Liver (tissue), 9 donors: ENCODE data around the gene SRGAP1. TPM values are rescaled to one million over a fixed set of nuclear protein-coding genes. Genes with fewer than 3 reads are reported as not detected.

ENCODE experiments used
- DNase-seq: peaks from one replicate; pipeline ENCODE4 v3.0.0-alpha.2; 2017; ENCODE audit warnings: low spot score
- H3K27ac ChIP-seq, 2 donors: one replicate each; pipeline ENCODE4 v1.7.0; 2013; ENCODE audit warnings: inconsistent platforms in 2 of 2, low read length in 2 of 2, control low read depth in 1 of 2, low read depth in 1 of 2, mild to moderate bottlenecking in 1 of 2
- H3K27me3 ChIP-seq, 4 donors: one replicate each; pipeline versions ENCODE4 v1.6.1 to v1.7.0; 2013; ENCODE audit warnings: low read length in 3 of 4, inconsistent platforms in 1 of 4, mild to moderate bottlenecking in 1 of 4, moderate library complexity in 1 of 4; ENCODE audit not compliant: control insufficient read depth in 4 of 4, insufficient read depth in 4 of 4
- H3K36me3 ChIP-seq, 4 donors: one replicate each; pipeline versions ENCODE4 v1.6.1 to v1.7.0; 2013; ENCODE audit warnings: low read length in 3 of 4, mild to moderate bottlenecking in 3 of 4, low read depth in 1 of 4, moderate library complexity in 1 of 4; ENCODE audit not compliant: control insufficient read depth in 4 of 4, insufficient read depth in 3 of 4
- H3K4me1 ChIP-seq, 4 donors: one replicate each; pipeline versions ENCODE4 v1.6.1 to v1.7.0; 2013; ENCODE audit warnings: low read length in 3 of 4, mild to moderate bottlenecking in 3 of 4, moderate library complexity in 1 of 4; ENCODE audit not compliant: control insufficient read depth in 4 of 4, insufficient read depth in 4 of 4
- H3K4me3 ChIP-seq, 3 donors: one replicate each; pipeline versions ENCODE4 v1.6.1 to v1.7.0; 2013; ENCODE audit warnings: low read length in 3 of 3, control low read depth in 1 of 3, low read depth in 1 of 3, mild to moderate bottlenecking in 1 of 3
- H3K9ac ChIP-seq, 2 donors: one replicate each; pipeline ENCODE4 v1.7.0; 2013; ENCODE audit warnings: low read length in 2 of 2, mild to moderate bottlenecking in 2 of 2, moderate library complexity in 2 of 2, control low read depth in 1 of 2, low read depth in 1 of 2
- H3K9me3 ChIP-seq, 4 donors: one replicate each; pipeline versions ENCODE4 v1.6.1 to v1.7.0; 2013; ENCODE audit warnings: low read length in 3 of 4; ENCODE audit not compliant: control insufficient read depth in 4 of 4
- EGR1 ChIP-seq, 2 donors: IDR thresholded peaks; 2 replicates each; pipeline ENCODE4 v1.6.1; 2016 to 2018; ENCODE audit warnings: antibody characterized with exemption in 2 of 2, low read depth in 2 of 2
- FOXA2 ChIP-seq: IDR thresholded peaks from 2 replicates; pipeline ENCODE4 v1.6.1; 2016; ENCODE audit warnings: antibody characterized with exemption
- GABPA ChIP-seq, 2 donors: IDR thresholded peaks in 1 of 2; conservative IDR thresholded peaks in 1 of 2; 2 replicates each; pipeline ENCODE4 v1.6.1; 2016; ENCODE audit warnings: antibody characterized with exemption in 2 of 2, mild to moderate bottlenecking in 1 of 2, moderate library complexity in 1 of 2
- HNF4G ChIP-seq: IDR thresholded peaks from 2 replicates; pipeline ENCODE4 v1.6.1; 2016; ENCODE audit warnings: antibody characterized with exemption
- JUND ChIP-seq, 2 donors: IDR thresholded peaks; 2 replicates each; pipeline ENCODE4 v1.6.1; 2016; ENCODE audit warnings: antibody characterized with exemption in 2 of 2
- NR2F2 ChIP-seq: IDR thresholded peaks from 2 replicates; pipeline ENCODE4 v1.6.1; 2016; ENCODE audit warnings: antibody characterized with exemption
- RAD21 ChIP-seq, 2 donors: IDR thresholded peaks; 2 replicates each; pipeline ENCODE4 v1.6.1; 2016; ENCODE audit warnings: antibody characterized with exemption in 2 of 2, mild to moderate bottlenecking in 2 of 2
- RXRA ChIP-seq, 2 donors: IDR thresholded peaks; 2 replicates each; pipeline ENCODE4 v1.6.1; 2017 to 2018; ENCODE audit warnings: antibody characterized with exemption in 2 of 2, mild to moderate bottlenecking in 1 of 2
- SP1 ChIP-seq: IDR thresholded peaks from 2 replicates; pipeline ENCODE4 v1.6.1; 2018; ENCODE audit warnings: antibody characterized with exemption, mild to moderate bottlenecking
- TAF1 ChIP-seq: conservative IDR thresholded peaks from 2 replicates; pipeline ENCODE4 v1.6.1; 2016; ENCODE audit warnings: antibody characterized with exemption, mild to moderate bottlenecking
- YY1 ChIP-seq: IDR thresholded peaks from 2 replicates; pipeline ENCODE4 v1.6.1; 2016; ENCODE audit warnings: antibody characterized with exemption, mild to moderate bottlenecking
- WGBS: extraction: QIAGEN DNeasy Blood & Tissue Kit; methylation state at CpG from one replicate; pipeline ENCODE4 v1.1.7; 2013; 5-methylcytosine and 5-hydroxymethylcytosine counted together
- polyA plus RNA-seq, 2 donors: library from polyadenylated mRNA; stranded (reverse) in 1 of 2; unstranded in 1 of 2; fragments of 200-250 nt in 1 of 2; fragments of >200 nt in 1 of 2; fragmentation: Nextera tagmentation in 1 of 2; extraction: Ambion mirVana in 1 of 2; gene quantifications; one replicate each; pipeline versions ENCODE4 v1.2.1 to v1.2.3, GENCODE V29; 2013 to 2015
- total RNA-seq, 2 donors: library from RNA; depleted of rRNA; stranded (reverse); fragments of >200 nt; gene quantifications; one replicate each; pipeline ENCODE4 v1.2.3, GENCODE V29; 2014
- TF ChIP-seq, protein P1 (sequence below): IDR thresholded peaks from 2 replicates; pipeline ENCODE4 v1.6.1; 2016; ENCODE audit warnings: antibody characterized with exemption
- TF ChIP-seq, protein P2 (sequence below): IDR thresholded peaks from 2 replicates; pipeline ENCODE4 v1.6.1; 2016; ENCODE audit warnings: antibody characterized with exemption
- TF ChIP-seq, protein P3 (sequence below): fragments of 150-350 bp; IDR thresholded peaks from 2 replicates; pipeline ENCODE4 v1.5.1; 2017; ENCODE audit warnings: improper control_type of control experiment, low read depth, low read length; ENCODE audit not compliant: missing input control
- TF ChIP-seq, protein P4 (sequence below): IDR thresholded peaks from 2 replicates; pipeline ENCODE4 v1.6.1; 2016; ENCODE audit warnings: antibody characterized with exemption, mild to moderate bottlenecking
- donor health status: healthy.
- donor health status: healthy.
- donor health status: healthy.
- donor health status: healthy.
- donor health status: healthy.

The SRGAP1 gene
- total and polyA plus RNA-seq, 4 donors = 0.28 to 1.3 (median 0.85) TPM

- WGBS = 96% methylated on average over 2 of the region's 2 CpGs
Measured at GRCh38 chr12:64160021-64160710, 315.7 kb downstream of the SRGAP1 start.

DNA sequence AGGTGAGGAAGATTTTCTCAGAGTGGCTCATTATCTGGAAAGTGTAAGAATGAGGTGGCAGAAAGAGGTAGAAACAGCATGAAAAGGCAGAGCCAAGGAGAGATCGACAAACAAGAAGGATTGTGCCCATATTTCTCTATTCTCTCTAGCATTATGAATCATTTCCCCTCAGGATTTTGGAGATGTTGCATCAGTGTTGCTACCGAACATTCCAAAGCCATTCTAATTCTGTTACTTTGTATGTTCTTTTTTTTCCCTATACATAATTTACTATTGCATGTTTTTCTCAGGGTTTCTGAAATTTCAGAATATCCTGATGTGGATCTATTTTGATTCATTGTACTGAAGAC is 316.2 kb downstream of the SRGAP1 start:
- DNase-seq = no peak
- Histone ChIP-seq H3K9ac (no peak overlapping the region), H3K4me3 (no peak overlapping the region), H3K9me3 (no peaks in the 10 kb centered on the region), H3K27me3 (no peaks in the 10 kb centered on the region), H3K36me3 (no peaks in the 10 kb centered on the region), H3K4me1 (no peaks in the 10 kb centered on the region), H3K27ac (no peak overlapping the region)
- 85% methylated on average over 2 of the region's 2 CpGs for WGBS
- TF ChIP-seq SP1 = no peak
- TF ChIP-seq GABPA (IDR thresholded peaks at IDR 0.05 in 1 of 2, conservative IDR thresholded peaks at IDR 0.05 in 1 of 2) = no peak
- TF ChIP-seq YY1 = no peak
- TF ChIP-seq NR2F2 = no peak
- no peak for TF ChIP-seq RAD21 (IDR thresholded peaks at IDR 0.05)
- TF ChIP-seq HNF4G = no peak
- TF ChIP-seq TAF1 = no peak
- no peak for TF ChIP-seq EGR1 (IDR thresholded peaks at IDR 0.05; ENCODE audit: low read depth in 2 of 2)
- TF ChIP-seq, protein P1, sequence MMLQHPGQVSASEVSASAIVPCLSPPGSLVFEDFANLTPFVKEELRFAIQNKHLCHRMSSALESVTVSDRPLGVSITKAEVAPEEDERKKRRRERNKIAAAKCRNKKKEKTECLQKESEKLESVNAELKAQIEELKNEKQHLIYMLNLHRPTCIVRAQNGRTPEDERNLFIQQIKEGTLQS = no peak
- TF ChIP-seq, protein P2, sequence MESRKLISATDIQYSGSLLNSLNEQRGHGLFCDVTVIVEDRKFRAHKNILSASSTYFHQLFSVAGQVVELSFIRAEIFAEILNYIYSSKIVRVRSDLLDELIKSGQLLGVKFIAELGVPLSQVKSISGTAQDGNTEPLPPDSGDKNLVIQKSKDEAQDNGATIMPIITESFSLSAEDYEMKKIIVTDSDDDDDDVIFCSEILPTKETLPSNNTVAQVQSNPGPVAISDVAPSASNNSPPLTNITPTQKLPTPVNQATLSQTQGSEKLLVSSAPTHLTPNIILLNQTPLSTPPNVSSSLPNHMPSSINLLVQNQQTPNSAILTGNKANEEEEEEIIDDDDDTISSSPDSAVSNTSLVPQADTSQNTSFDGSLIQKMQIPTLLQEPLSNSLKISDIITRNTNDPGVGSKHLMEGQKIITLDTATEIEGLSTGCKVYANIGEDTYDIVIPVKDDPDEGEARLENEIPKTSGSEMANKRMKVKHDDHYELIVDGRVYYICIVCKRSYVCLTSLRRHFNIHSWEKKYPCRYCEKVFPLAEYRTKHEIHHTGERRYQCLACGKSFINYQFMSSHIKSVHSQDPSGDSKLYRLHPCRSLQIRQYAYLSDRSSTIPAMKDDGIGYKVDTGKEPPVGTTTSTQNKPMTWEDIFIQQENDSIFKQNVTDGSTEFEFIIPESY = no peak

More at GRCh38 chr12:64160021-64160710, 315.7 kb downstream of the SRGAP1 start:
- Histone ChIP-seq H3K27ac (no peak overlapping the region), H3K27me3 (no peaks in the 10 kb centered on the region), H3K4me1 (no peaks in the 10 kb centered on the region), H3K4me3 (no peak overlapping the region), H3K9me3 (no peaks in the 10 kb centered on the region), H3K36me3 (no peaks in the 10 kb centered on the region), H3K9ac (no peak overlapping the region)
- TF ChIP-seq TAF1 = no peak
- no peak for TF ChIP-seq HNF4G
- no peak for TF ChIP-seq YY1
- TF ChIP-seq RXRA (IDR thresholded peaks at IDR 0.05) = no peak
- TF ChIP-seq, protein P3, sequence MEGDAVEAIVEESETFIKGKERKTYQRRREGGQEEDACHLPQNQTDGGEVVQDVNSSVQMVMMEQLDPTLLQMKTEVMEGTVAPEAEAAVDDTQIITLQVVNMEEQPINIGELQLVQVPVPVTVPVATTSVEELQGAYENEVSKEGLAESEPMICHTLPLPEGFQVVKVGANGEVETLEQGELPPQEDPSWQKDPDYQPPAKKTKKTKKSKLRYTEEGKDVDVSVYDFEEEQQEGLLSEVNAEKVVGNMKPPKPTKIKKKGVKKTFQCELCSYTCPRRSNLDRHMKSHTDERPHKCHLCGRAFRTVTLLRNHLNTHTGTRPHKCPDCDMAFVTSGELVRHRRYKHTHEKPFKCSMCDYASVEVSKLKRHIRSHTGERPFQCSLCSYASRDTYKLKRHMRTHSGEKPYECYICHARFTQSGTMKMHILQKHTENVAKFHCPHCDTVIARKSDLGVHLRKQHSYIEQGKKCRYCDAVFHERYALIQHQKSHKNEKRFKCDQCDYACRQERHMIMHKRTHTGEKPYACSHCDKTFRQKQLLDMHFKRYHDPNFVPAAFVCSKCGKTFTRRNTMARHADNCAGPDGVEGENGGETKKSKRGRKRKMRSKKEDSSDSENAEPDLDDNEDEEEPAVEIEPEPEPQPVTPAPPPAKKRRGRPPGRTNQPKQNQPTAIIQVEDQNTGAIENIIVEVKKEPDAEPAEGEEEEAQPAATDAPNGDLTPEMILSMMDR = no peak
- no peak for TF ChIP-seq JUND (IDR thresholded peaks at IDR 0.05)
- no peak for TF ChIP-seq FOXA2
- TF ChIP-seq, protein P2 = no peak
- TF ChIP-seq, protein P4, sequence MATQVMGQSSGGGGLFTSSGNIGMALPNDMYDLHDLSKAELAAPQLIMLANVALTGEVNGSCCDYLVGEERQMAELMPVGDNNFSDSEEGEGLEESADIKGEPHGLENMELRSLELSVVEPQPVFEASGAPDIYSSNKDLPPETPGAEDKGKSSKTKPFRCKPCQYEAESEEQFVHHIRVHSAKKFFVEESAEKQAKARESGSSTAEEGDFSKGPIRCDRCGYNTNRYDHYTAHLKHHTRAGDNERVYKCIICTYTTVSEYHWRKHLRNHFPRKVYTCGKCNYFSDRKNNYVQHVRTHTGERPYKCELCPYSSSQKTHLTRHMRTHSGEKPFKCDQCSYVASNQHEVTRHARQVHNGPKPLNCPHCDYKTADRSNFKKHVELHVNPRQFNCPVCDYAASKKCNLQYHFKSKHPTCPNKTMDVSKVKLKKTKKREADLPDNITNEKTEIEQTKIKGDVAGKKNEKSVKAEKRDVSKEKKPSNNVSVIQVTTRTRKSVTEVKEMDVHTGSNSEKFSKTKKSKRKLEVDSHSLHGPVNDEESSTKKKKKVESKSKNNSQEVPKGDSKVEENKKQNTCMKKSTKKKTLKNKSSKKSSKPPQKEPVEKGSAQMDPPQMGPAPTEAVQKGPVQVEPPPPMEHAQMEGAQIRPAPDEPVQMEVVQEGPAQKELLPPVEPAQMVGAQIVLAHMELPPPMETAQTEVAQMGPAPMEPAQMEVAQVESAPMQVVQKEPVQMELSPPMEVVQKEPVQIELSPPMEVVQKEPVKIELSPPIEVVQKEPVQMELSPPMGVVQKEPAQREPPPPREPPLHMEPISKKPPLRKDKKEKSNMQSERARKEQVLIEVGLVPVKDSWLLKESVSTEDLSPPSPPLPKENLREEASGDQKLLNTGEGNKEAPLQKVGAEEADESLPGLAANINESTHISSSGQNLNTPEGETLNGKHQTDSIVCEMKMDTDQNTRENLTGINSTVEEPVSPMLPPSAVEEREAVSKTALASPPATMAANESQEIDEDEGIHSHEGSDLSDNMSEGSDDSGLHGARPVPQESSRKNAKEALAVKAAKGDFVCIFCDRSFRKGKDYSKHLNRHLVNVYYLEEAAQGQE = no peak
- TF ChIP-seq, protein P1 = no peak
- no peak for DNase-seq
